Astrocyte (in vitro differentiated cells and primary cell): ENCODE results near the gene TMEM17. TPM values are rescaled to one million over a fixed set of nuclear protein-coding genes. Genes with fewer than 3 reads are reported as not detected.

ENCODE experiments used
- DNase-seq: peaks from one replicate; pipeline ENCODE4 v3.0.0-alpha.2; 2010; ENCODE audit warnings: low read depth
- FAIRE-seq: peaks from 2 replicates; lab custom pipeline; 2011; peaks lifted over from hg19 to GRCh38; lab: Jason Lieb, UNC
- H2AFZ ChIP-seq: 2 replicates; pipeline ENCODE4 v1.6.0; 2012; ENCODE audit warnings: low read depth, low read length, inconsistent platforms
- H3K27ac ChIP-seq: 2 replicates; pipeline ENCODE4 v1.5.1; 2011; ENCODE audit warnings: low read depth, low read length, inconsistent platforms
- H3K27me3 ChIP-seq: 2 replicates; pipeline ENCODE4 v1.6.0; 2011; ENCODE audit warnings: low read length, inconsistent platforms; ENCODE audit not compliant: insufficient read depth
- H3K36me3 ChIP-seq: 2 replicates; pipeline ENCODE4 v1.5.1; 2011; ENCODE audit warnings: low read length, inconsistent platforms; ENCODE audit not compliant: insufficient read depth
- H3K4me1 ChIP-seq: 2 replicates; pipeline ENCODE4 v1.5.1; 2011; ENCODE audit warnings: low read length, inconsistent platforms; ENCODE audit not compliant: insufficient read depth
- H3K4me2 ChIP-seq: 2 replicates; pipeline ENCODE4 v1.6.0; 2012; ENCODE audit warnings: low read length, inconsistent platforms
- H3K4me3 ChIP-seq: 2 replicates; pipeline ENCODE4 v1.5.1; 2011; ENCODE audit warnings: low read depth, mild to moderate bottlenecking, low read length, inconsistent platforms; ENCODE audit not compliant: insufficient read depth
- H3K79me2 ChIP-seq: 2 replicates; pipeline ENCODE4 v1.6.0; 2012; ENCODE audit warnings: mild to moderate bottlenecking, low read length, inconsistent platforms; ENCODE audit not compliant: insufficient read depth
- H3K9ac ChIP-seq: 2 replicates; pipeline ENCODE4 v1.6.0; 2012; ENCODE audit warnings: mild to moderate bottlenecking, low read length, inconsistent platforms
- H3K9me3 ChIP-seq: 2 replicates; pipeline ENCODE4 v1.5.1; 2012; ENCODE audit warnings: low read depth, mild to moderate bottlenecking, low read length, inconsistent platforms; ENCODE audit not compliant: insufficient read depth
- H4K20me1 ChIP-seq: 2 replicates; pipeline ENCODE4 v1.6.0; 2012; ENCODE audit warnings: low read length, inconsistent platforms; ENCODE audit not compliant: insufficient read depth
- H3K27ac Mint-ChIP-seq: one replicate; pipeline ENCODE4 v1.8.0; 2021; ENCODE audit warnings: mild to moderate bottlenecking, mixed read lengths; ENCODE audit not compliant: unreplicated experiment
- H3K27me3 Mint-ChIP-seq: one replicate; pipeline ENCODE4 v1.8.0; 2021; ENCODE audit warnings: low read depth, mixed read lengths; ENCODE audit not compliant: unreplicated experiment
- H3K36me3 Mint-ChIP-seq: one replicate; pipeline ENCODE4 v1.8.0; 2021; ENCODE audit warnings: low read depth, mixed read lengths; ENCODE audit not compliant: unreplicated experiment
- H3K4me1 Mint-ChIP-seq: one replicate; pipeline ENCODE4 v1.8.0; 2021; ENCODE audit warnings: low read depth, mixed read lengths; ENCODE audit not compliant: unreplicated experiment
- H3K4me3 Mint-ChIP-seq: one replicate; pipeline ENCODE4 v1.8.0; 2021; ENCODE audit warnings: mild to moderate bottlenecking, moderate library complexity, mixed read lengths; ENCODE audit not compliant: unreplicated experiment
- H3K9me3 Mint-ChIP-seq: one replicate; pipeline ENCODE4 v1.8.0; 2021; ENCODE audit warnings: mild to moderate bottlenecking, mixed read lengths; ENCODE audit not compliant: unreplicated experiment
- EZH2 ChIP-seq: IDR thresholded peaks from 2 replicates; pipeline ENCODE4 v1.6.1; 2012; ENCODE audit warnings: mild to moderate bottlenecking, low read length, inconsistent platforms; ENCODE audit not compliant: insufficient read depth
- total RNA-seq: library from RNA; stranded (reverse); gene quantifications from 2 replicates; pipeline ENCODE4 v1.2.1, GENCODE V29; 2021
- TF ChIP-seq, protein P1 (sequence below): IDR thresholded peaks from 2 replicates; pipeline ENCODE4 v1.5.1; 2011; ENCODE audit warnings: low read depth, mild to moderate bottlenecking, inconsistent platforms, low read length, moderate library complexity; ENCODE audit not compliant: insufficient read depth

The TMEM17 gene
- total RNA-seq, 1 donor from 2014 or later = 2.7 TPM

DNA sequence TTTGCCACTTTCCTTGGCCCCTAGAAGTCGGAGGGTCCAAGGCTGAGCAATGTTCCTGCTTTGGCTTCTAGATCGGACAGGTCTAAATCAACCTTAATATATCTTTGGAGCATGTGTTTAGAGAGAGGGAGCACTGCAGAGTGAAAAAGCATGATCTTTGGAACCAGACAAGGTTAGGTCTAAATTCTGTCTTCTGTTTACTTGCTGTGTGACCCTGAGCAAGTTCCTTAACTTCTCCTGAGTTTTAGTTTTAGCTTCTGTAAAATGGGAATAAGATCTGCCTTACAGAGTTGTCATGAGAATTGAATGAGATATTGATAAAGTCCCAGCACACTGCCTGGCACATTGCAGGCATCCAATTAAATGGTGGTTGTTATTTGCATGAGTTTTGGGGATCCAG lies 13.9 kb downstream of the TMEM17 start:
- Mint-ChIP-seq H3K4me1 (peaks cover 5% of the 10 kb centered on the region), H3K4me3 (no peak overlapping the region), H3K27ac (no peak overlapping the region), H3K36me3 (no peaks in the 10 kb centered on the region), H3K9me3 (no peaks in the 10 kb centered on the region), H3K27me3 (no peaks in the 10 kb centered on the region)
- Histone ChIP-seq H3K9me3 (no peaks in the 10 kb centered on the region), H3K27ac (no peak overlapping the region), H3K4me1 (peaks cover 7% of the 10 kb centered on the region), H3K4me2 (no peak overlapping the region), H4K20me1 (no peaks in the 10 kb centered on the region), H2AFZ (no peak overlapping the region), H3K4me3 (no peak overlapping the region), H3K79me2 (no peaks in the 10 kb centered on the region), H3K9ac (no peak overlapping the region), H3K36me3 (no peaks in the 10 kb centered on the region), H3K27me3 (no peaks in the 10 kb centered on the region)
- FAIRE-seq (no peak), DNase-seq (no peak)
- TF ChIP-seq, protein P1, sequence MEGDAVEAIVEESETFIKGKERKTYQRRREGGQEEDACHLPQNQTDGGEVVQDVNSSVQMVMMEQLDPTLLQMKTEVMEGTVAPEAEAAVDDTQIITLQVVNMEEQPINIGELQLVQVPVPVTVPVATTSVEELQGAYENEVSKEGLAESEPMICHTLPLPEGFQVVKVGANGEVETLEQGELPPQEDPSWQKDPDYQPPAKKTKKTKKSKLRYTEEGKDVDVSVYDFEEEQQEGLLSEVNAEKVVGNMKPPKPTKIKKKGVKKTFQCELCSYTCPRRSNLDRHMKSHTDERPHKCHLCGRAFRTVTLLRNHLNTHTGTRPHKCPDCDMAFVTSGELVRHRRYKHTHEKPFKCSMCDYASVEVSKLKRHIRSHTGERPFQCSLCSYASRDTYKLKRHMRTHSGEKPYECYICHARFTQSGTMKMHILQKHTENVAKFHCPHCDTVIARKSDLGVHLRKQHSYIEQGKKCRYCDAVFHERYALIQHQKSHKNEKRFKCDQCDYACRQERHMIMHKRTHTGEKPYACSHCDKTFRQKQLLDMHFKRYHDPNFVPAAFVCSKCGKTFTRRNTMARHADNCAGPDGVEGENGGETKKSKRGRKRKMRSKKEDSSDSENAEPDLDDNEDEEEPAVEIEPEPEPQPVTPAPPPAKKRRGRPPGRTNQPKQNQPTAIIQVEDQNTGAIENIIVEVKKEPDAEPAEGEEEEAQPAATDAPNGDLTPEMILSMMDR = no peak

DNA sequence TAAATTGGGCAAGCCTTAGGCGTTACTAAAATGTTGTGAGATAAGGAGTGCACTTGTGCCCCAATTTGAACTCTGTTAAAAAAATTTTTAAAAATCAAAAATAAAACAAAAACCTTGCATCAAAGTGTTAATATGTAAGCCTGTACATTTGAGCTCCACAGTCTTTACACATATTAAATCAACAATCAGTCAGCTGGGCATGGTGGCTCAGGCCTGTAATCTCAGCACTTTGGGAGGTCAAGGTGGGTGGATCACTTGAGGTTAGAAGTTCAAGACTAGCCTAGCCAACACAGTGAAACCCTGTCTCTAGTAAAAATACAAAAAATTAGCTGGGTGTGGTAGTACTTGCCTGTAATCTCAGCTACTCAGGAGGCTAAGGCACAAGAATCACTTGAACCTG lies 16.3 kb downstream of the TMEM17 start:
- Histone ChIP-seq H3K27ac (no peak overlapping the region), H3K9ac (no peak overlapping the region), H3K79me2 (no peaks in the 10 kb centered on the region), H2AFZ (no peak overlapping the region), H3K9me3 (no peaks in the 10 kb centered on the region), H3K4me3 (no peak overlapping the region), H3K36me3 (no peaks in the 10 kb centered on the region), H4K20me1 (no peaks in the 10 kb centered on the region), H3K4me1 (peaks cover 10% of the 10 kb centered on the region), H3K27me3 (no peaks in the 10 kb centered on the region), H3K4me2 (no peak overlapping the region)
- Mint-ChIP-seq H3K36me3 (no peaks in the 10 kb centered on the region), H3K27ac (no peak overlapping the region), H3K27me3 (peaks cover 1% of the 10 kb centered on the region), H3K4me1 (peaks cover 5% of the 10 kb centered on the region), H3K4me3 (no peak overlapping the region), H3K9me3 (no peaks in the 10 kb centered on the region)
- DNase-seq = no peak
- FAIRE-seq = no peak
- TF ChIP-seq EZH2 = no peak
- TF ChIP-seq, protein P1 = no peak

DNA sequence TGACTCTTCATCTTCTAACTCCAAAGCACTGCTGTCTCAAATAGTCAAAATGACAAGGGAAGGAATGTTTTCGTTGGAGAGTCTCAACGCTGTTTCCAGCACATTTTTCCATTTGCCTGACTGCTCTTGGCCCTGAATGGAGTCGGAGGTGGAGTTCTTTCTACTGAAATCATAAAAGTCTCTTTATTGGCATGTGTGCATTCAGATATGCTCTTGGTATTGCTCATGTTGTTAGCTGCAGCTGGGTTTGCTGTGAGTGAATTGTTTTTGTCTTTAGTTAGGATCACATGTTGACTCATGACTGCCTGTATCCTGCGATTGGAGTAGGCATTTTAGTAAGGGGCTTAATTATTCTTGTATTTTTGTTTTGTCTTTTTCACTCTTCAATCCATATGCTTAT lies 16.8 kb downstream of the TMEM17 start:
- Histone ChIP-seq H3K36me3 (no peaks in the 10 kb centered on the region), H2AFZ (no peak overlapping the region), H3K4me1 (peaks cover 10% of the 10 kb centered on the region), H3K27ac (no peak overlapping the region), H3K9ac (no peak overlapping the region), H3K4me2 (peak overlapping the region; percentile 29), H3K79me2 (no peaks in the 10 kb centered on the region), H3K27me3 (no peaks in the 10 kb centered on the region), H3K9me3 (no peaks in the 10 kb centered on the region), H3K4me3 (no peak overlapping the region), H4K20me1 (no peaks in the 10 kb centered on the region)
- FAIRE-seq = no peak
- Mint-ChIP-seq H3K4me3 (no peak overlapping the region), H3K27me3 (peaks cover 1% of the 10 kb centered on the region), H3K36me3 (no peaks in the 10 kb centered on the region), H3K27ac (no peak overlapping the region), H3K4me1 (peaks cover 5% of the 10 kb centered on the region), H3K9me3 (no peaks in the 10 kb centered on the region)
- TF ChIP-seq EZH2 = no peak
- TF ChIP-seq, protein P1 = no peak
- DNase-seq = peak; percentile 80
